Thyroid gland (tissue), 4 donors: ENCODE results near the gene FAM236B.
"Not testable (repeated sequence)": the region's sequence is repeated elsewhere in the genome, so short reads cannot be mapped to it uniquely, and the experiment has no call there.

Source experiments
- POLR2A ChIP-seq, 2 donors: fragments of 450-650 bp; IDR thresholded peaks; one replicate each; pipeline ENCODE4 v1.6.1; 2017; ENCODE audit warnings: antibody characterized with exemption in 2 of 2, mild to moderate bottlenecking in 2 of 2, moderate library complexity in 1 of 2
- TF ChIP-seq, protein P1 (sequence below), 6 experiments: fragments of 200-600 bp in 3 of 6; fragments of 450-650 bp in 3 of 6; sonication (generic) in 3 of 6; IDR thresholded peaks; one replicate each; pipeline ENCODE4 v1.5.1; 2016 to 2019; ENCODE audit warnings: antibody characterized with exemption in 6 of 6, mild to moderate bottlenecking in 2 of 6, inconsistent platforms in 1 of 6, moderate library complexity in 1 of 6

DNA sequence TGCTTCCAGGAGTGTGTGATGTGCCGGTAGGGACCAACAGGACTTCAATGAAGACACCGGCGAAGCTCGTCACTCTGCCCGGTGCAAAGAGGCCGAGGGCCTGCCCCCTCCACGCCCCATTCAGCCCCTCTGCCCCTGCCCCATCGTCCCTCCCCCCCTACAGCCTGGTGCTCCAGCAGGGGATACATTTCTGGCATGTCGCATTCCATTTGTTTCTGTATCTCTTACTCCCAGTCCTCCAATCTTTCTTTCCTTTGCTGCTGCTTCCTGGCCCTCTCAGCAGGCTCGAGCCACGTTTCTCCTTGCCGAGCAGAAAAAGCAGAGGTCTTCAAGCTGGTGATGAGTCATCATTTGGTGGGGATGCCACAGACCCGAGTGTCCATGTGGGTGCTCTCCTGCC, 25.6 kb upstream of the FAM236B start, which contains the start of gene FAM236D:
- TF ChIP-seq POLR2A (IDR thresholded peaks at IDR 0.05): not testable (repeated sequence)
- TF ChIP-seq, protein P1, sequence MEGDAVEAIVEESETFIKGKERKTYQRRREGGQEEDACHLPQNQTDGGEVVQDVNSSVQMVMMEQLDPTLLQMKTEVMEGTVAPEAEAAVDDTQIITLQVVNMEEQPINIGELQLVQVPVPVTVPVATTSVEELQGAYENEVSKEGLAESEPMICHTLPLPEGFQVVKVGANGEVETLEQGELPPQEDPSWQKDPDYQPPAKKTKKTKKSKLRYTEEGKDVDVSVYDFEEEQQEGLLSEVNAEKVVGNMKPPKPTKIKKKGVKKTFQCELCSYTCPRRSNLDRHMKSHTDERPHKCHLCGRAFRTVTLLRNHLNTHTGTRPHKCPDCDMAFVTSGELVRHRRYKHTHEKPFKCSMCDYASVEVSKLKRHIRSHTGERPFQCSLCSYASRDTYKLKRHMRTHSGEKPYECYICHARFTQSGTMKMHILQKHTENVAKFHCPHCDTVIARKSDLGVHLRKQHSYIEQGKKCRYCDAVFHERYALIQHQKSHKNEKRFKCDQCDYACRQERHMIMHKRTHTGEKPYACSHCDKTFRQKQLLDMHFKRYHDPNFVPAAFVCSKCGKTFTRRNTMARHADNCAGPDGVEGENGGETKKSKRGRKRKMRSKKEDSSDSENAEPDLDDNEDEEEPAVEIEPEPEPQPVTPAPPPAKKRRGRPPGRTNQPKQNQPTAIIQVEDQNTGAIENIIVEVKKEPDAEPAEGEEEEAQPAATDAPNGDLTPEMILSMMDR (IDR thresholded peaks at IDR 0.05): not testable (repeated sequence)
